CD4-positive, alpha-beta T cell treated with Interleukin-1 beta for 1 hour (primary cell): Measurements from ENCODE around the gene PCDH10.
"Not testable (repeated sequence)": the region's sequence is repeated elsewhere in the genome, so short reads cannot be mapped to it uniquely, and the experiment has no call there.

Experiments used
- DNase-seq, 2 donors: peaks; one replicate each; pipeline ENCODE4 v3.0.0-alpha.2; 2020 to 2022

The PCDH10 gene

DNA sequence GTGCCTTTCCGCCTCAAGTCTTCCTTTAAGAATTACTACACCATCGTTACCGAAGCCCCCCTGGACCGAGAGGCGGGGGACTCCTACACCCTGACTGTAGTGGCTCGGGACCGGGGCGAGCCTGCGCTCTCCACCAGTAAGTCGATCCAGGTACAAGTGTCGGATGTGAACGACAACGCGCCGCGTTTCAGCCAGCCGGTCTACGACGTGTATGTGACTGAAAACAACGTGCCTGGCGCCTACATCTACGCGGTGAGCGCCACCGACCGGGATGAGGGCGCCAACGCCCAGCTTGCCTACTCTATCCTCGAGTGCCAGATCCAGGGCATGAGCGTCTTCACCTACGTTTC lies 2.2 kb downstream of the PCDH10 start:
- no peak for DNase-seq

DNA sequence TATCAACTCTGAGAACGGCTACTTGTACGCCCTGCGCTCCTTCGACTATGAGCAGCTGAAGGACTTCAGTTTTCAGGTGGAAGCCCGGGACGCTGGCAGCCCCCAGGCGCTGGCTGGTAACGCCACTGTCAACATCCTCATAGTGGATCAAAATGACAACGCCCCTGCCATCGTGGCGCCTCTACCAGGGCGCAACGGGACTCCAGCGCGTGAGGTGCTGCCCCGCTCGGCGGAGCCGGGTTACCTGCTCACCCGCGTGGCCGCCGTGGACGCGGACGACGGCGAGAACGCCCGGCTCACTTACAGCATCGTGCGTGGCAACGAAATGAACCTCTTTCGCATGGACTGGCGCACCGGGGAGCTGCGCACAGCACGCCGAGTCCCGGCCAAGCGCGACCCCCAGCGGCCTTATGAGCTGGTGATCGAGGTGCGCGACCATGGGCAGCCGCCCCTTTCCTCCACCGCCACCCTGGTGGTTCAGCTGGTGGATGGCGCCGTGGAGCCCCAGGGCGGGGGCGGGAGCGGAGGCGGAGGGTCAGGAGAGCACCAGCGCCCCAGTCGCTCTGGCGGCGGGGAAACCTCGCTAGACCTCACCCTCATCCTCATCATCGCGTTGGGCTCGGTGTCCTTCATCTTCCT lies 2.7 kb downstream of the PCDH10 start:
- no peak for DNase-seq

DNA sequence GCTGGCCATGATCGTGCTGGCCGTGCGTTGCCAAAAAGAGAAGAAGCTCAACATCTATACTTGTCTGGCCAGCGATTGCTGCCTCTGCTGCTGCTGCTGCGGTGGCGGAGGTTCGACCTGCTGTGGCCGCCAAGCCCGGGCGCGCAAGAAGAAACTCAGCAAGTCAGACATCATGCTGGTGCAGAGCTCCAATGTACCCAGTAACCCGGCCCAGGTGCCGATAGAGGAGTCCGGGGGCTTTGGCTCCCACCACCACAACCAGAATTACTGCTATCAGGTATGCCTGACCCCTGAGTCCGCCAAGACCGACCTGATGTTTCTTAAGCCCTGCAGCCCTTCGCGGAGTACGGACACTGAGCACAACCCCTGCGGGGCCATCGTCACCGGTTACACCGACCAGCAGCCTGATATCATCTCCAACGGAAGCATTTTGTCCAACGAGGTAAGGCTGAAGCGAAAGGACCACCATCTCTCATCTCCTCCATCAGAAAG lies 3.3 kb downstream of the PCDH10 start:
- no peak for DNase-seq

DNA sequence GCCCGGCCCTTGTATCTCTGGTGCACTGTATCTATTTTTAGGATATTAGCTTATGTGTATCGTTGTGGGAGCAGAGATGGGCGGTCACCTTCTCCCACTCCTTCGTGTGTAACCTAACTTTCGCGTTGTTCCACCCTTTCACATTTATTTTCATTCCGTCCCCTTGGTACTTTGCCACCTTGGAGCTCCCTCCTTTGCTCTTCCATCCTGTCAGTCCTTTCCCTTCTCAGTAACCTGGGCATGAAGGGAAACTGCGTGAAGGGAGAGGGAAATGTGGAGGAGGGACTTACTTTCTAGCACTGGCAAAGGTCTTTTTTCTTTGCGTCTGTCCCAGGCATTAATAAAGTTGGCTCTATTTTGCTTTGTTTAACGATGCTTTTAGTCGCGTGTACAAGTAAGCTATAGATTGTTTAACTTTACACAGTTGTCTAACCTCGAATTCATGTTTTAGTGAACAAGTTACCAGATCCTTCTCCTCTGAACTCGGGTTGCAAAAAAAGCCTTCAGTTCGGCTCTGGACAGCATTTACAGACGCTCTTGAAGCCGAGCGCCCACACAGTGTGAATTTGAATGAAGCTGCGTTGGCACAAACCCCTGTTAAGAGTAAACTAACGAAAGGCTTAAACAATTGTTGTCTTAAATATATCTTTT lies 3.9 kb downstream of the PCDH10 start:
- DNase-seq = no peak

DNA sequence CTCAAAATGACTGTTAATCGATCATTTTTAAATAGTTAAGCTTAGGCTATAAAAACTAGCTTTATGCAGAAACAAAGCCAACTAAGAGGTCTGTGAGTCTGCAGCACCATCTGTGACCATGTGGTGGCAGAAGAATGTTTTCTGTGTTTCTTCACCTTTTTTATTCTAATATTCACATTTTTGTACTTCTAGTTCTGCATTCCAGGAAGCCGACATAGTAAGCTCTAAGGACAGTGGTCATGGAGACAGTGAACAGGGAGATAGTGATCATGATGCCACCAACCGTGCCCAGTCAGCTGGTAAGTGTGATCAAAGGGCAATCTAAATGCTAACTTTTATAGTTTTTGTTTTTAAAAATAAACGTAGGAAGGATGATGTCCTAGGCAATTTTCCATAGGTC lies 5.6 kb downstream of the PCDH10 start:
- no peak for DNase-seq

DNA sequence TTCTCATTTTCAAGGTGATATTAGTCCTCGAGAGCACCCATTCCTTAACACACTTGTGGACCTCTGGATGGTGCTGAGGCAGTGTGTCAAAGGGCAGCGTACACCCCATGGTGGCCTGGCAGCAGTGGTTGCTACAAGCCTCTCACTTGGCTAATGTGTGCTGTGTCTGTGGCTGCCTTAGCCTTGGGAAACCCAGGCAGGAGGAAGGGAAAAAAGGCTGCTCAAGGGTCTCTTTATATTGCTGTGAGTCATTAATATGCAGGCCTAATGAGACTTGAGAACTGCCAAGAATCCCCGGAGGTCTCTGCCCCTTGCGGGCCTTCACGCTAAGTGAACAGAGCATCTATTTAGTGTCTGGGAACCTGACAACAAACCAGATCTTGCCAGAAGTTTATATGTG lies 7.0 kb downstream of the PCDH10 start:
- DNase-seq = no peak

DNA sequence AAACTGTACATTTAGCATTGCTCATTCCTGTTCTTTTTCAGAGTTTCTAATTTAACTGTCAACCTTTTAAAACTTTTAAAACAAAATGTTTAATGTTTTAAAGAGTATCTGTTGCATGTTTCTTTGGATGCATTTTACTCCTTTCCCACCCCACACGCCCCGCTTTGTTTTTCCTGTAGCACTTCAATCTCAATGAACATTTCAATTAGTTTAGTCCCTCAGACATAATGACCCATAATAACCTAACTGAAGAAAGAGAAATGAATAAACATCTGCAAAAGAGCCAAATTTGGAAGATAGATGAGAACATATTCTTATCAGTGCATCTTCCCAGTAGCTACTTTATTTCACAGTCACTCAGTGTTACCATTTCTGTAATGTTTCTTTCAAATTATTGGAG lies 7.5 kb downstream of the PCDH10 start:
- no peak for DNase-seq

DNA sequence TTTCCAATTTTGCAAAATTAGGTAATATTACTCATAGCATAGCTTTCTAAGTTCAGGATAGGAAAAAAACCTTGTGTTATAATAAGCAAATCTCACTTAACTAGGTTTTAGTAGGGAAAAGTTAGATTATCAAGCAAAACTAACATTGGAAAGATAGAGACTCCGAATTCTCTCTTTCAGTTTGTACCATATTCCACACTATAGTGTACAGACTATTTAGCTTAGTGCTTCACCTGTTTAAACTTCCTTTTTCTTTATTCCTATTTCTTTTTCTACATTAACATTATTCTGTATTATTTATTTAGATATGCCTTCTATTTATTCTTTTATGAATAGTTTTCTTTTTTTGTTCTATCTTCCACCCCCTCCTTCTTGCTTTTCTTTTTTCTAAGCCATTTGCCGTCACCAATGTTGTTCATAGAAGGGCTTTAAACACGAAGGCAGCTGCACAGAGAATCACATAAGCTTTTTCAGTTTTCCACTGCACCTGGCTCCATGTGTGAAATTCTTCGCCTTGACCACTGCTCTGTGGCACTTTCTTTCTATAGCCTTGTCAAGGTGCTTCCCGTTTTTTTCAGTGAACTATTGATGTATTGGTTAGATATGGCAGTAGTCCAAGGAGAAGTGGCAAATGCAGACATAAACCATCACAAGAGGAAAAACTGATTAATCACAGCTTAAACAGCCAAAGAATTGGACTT lies 8.5 kb downstream of the PCDH10 start:
- no peak for DNase-seq

DNA sequence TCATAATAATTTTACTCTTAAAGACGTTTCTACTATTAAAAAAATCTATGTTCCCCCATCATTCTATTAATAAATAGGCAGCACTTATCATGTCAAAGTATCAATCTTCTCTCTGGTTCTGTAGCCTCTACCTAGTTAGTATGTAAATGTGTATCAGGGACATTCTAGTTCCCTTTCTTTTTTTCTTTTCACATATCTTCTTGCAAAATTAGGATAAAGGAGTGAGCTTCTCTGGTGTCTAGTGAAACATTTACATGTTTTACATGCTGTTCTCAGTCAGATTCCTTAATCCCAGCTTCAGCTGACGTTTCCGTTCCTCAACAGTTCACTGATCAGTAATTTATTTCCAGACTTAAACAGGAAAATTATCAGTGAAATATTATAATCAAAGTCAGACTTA lies 11.8 kb downstream of the PCDH10 start:
- DNase-seq = no peak

DNA sequence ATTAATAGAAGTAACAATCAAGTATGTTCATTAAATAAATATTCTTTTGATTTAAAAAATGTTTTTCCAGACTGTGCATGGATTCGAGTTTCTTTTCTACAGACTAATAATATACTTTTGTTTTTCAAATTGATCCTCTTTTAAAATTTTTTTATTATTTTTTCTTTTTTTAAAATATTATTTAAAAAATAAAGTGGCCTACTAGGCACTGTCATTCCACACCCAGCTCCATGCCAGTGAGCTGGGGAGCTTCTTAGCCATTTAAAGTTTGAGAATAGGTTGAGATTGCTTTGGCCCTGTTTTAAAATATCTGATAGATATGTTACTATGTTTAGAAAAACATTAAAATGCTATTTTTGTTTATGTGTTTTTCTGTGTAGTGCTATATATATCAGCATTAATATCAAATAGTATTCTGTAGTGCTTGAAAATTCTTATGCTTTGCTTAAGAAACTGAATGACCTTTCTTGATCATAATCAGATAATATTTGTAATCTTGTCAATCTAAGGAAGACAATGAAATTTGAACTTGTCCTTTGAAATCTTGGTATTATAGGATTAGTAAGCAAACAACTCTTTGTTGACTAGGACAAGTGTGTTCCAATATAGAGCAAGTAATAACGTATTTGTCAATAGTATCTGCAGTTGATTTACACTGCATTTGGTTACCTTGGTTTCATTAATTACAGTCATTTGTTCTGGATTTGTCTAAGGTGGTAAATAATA lies 12.6 kb downstream of the PCDH10 start:
- DNase-seq = no peak

DNA sequence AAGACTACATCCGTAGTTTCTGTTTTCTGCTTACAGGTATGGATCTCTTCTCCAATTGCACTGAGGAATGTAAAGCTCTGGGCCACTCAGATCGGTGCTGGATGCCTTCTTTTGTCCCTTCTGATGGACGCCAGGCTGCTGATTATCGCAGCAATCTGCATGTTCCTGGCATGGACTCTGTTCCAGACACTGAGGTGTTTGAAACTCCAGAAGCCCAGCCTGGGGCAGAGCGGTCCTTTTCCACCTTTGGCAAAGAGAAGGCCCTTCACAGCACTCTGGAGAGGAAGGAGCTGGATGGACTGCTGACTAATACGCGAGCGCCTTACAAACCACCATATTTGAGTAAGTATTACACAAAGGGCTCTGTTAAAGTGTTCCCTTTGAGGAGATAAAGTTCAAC lies 13.8 kb downstream of the PCDH10 start:
- no peak for DNase-seq

DNA sequence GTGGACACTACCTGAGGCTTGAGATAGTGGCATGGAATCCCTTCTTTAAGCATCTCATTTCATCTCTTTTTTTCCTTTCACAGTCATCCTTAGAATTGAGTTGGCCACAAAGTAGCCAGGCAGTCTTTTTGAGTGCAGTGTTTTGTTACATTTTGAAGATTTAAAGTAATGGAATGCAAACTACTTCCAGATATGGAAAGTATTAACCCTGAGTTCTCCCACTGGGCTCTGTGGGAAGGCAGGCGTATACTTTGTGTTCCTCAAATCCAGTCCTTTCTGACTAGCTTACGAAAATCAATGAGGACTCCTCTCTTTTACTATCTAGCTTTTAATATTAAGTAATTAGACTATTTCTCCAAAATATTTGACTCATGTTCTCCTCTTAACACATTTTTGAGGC lies 29.9 kb downstream of the PCDH10 start:
- no peak for DNase-seq

DNA sequence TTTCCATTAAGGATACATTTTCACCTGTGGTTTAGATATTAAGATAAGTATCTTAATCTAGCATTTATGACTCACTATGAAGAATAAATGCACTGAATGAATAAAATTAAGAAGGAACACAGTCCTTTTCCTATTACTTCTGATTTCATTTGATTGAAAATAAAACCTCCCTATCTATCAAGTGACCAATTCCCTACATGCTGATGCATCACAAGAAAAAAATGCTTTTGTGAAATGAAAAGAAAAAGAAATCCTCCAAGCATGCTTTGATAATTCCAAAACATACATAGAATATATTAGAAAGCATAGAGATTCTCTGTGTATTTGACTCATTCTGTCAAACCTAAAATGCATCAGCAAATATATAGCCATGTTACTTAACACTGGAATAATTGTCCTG lies 37.1 kb downstream of the PCDH10 start:
- no peak for DNase-seq

DNA sequence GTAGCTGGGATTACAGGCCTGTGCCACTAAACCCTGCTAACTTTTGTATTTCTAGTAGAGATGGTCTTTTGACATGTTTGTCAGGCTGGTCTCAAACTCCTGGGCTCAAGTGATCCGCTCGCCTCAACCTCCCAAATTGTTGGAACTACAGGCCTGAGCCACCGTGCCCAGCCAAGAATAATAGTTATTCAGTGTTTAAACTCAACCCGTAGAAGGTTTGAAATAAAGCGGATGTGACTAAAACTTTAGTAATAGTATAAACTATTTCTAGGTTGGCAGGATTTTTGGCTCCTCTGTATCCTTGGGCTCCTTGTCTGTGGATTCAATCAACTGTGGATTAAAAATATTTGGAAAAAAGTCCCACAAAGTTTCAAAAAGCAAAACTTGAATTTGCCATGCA lies 37.8 kb downstream of the PCDH10 start:
- DNase-seq = no peak

DNA sequence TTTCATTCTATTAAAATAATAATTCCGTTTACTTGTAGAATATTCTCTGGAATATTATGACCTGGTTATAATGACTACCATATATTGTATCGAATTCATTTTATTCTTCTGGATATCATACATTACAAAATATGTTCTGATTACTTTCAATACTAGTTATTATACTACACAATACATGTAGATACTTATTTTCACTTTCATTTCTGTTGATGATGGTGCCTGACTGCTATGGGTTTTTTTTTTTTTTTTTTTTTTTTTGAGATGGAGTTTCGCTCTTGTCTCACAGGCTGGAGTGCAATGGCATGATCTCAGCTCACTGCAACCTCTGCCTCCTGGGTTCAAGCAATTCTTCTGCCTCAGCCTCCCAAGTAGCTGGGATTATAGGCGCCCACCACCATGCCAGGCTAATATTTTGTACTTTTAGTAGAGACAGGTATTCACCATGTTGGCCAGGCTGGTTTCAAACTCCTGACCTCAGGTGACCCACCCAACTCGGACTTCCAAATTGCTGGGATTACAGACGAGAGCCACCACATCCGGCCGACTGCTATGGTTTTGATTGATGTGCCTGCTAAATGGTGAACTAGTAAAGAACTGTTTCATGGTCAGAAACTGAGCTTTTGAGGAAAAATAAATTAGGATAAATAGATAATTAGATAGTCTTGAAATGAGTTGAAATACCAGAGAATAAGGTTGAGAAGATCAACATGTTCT lies 39.5 kb downstream of the PCDH10 start:
- DNase-seq = no peak

DNA sequence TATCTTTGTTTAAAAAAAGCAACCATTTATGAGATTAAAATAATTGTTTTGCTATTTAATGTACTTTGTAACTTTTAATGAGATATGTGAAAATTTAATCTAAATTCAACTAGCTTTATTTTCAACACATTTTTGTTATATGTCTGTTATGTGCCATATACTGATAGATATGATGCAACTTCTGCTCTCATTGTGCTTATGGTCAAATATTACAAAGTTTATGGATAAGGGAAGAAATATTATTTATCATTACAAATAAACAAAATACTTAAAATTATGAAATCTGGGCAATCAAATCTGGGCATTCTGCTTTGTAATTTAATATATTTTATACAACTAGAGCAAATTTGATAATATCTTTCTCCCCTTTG lies 40.0 kb downstream of the PCDH10 start:
- DNase-seq = no peak

DNA sequence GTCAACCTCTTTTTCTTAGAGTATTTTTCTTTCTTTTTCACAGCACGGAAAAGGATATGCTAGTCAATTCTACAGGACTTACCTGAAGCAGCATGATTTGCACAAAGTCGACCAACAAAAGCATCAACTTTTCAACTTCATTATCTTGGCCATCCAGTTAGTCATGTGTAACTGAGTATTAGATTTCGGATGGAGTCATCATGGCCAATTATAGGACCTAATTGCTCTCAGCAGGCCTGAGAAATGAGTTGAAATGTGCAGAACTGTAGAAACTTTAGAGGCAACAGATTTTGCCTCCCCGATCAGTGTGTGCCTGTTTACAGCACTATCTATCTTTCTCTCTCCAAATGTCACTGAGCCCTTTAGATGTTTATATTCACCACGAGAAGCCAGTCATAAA lies 41.0 kb downstream of the PCDH10 start:
- DNase-seq = no peak

DNA sequence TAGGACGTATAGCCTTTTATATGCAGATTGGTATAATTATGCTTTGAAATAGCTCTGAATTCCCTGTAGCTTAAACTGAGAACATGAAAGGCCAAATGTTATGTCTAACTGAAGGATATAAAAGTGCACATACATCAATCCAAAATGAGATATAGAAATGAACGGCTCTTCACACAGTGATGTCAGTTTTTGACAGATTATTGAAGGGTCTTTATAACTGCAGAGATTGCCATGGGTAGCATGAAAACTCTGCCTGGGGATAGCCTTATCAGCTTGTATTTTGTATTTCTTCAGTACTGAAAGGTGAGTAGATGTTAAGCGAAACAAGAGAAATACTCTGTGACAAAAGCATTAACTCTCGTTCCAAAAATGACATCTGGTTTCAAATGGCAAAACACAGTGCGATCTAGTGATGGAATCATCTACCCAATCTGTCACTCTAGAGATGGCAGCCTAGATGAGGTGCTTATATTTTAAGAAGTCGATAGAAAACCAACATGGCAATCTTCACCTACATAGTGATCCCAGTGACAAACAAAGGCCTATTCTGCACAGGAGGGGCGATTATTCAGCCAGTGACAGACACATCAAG lies 59.7 kb downstream of the PCDH10 start:
- DNase-seq = no peak

DNA sequence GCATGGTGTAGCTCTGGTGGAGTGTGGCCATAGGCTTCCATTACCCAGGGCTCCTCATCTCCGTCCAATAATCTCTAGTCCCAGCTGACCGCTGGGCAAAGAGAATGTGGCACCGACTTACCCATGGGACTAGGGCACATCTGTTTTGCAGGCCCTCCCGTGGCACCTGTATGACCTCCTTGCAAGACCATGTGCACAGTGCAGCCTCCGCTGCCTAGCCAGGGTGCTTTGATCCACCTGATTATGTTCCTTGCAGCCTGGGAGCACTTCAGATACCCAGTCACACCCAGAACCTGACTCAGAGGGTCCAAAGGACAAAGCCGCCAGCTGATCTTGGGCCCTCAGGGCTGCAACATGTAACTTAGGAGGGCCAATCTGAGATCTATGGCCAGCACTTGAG lies 84.8 kb downstream of the PCDH10 start:
- no peak for DNase-seq

DNA sequence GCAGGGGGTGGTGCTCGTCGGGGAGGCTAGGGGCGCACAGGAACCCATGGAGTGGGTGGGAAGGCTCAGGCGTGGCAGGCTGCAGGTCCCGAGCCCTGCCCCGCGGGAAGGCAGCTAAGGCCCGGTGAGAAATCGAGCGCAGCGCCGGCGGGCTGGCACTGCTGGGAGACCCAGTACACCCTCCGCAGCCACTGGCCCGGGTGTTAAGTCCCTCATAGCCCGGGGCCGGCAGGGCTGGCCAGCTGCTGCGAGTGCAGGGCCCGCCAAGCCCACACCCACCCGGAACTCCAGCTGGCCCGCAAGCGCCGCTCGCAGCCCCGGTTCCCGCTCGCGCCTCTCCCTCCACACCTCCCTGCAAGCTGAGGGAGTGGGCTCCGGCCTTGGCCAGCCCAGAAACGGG lies 91.4 kb downstream of the PCDH10 start:
- not testable (repeated sequence) for DNase-seq
